Endothelial cell of umbilical vein (primary cell): ENCODE results near the gene ALDH3B2. TPM values are rescaled to one million over a fixed set of nuclear protein-coding genes. Genes with fewer than 3 reads are reported as not detected.

Experiments used
- BruUV-seq: library from RNA; stranded (reverse); fragments of 400-500 nt; replicated peaks from 2 replicates; lab custom pipeline; 2021; lab: Mats Ljungman, UMichigan
- CTCF ChIA-PET: fragments of 300-600, 350-600 bp; sonication (Branson Sonifier 250); formaldehyde crosslinking; loops from one replicate; lab custom pipeline; 2021; ENCODE audit warnings: antibody characterized with exemption, inconsistent platforms; lab: Charles Lee
- POLR2A ChIA-PET: fragments of 300-600, 350-600 bp; sonication (Branson Sonifier 250); formaldehyde crosslinking; loops from one replicate; lab custom pipeline; 2021; ENCODE audit warnings: antibody characterized with exemption, inconsistent platforms; lab: Charles Lee
- DNase-seq: peaks from one replicate; pipeline ENCODE4 v3.0.0-alpha.2; 2011; ENCODE audit warnings: low read depth, low spot score
- FAIRE-seq: peaks from 2 replicates; lab custom pipeline; 2011; peaks lifted over from hg19 to GRCh38; lab: Jason Lieb, UNC
- H2AFZ ChIP-seq: 2 replicates; pipeline ENCODE4 v1.6.0; 2012; ENCODE audit warnings: low read depth, low read length, control low read depth, inconsistent platforms
- H3K27ac ChIP-seq: 2 replicates; pipeline ENCODE4 v1.5.1; 2011; ENCODE audit warnings: low read depth, mild to moderate bottlenecking, control low read depth, low read length, moderate library complexity; ENCODE audit not compliant: insufficient read depth
- H3K27me3 ChIP-seq, 2 experiments: 2 replicates each; pipeline versions ENCODE4 v1.6.0 to v1.6.1; 2011; ENCODE audit warnings: low read length in 2 of 2, mixed read lengths in 1 of 2; ENCODE audit not compliant: control insufficient read depth in 2 of 2, insufficient read depth in 2 of 2
- H3K36me3 ChIP-seq, 2 experiments: 2 replicates in 1 of 2; 3 replicates in 1 of 2; pipeline ENCODE4 v1.5.1; 2011; ENCODE audit warnings: low read length in 2 of 2, mild to moderate bottlenecking in 1 of 2, moderate library complexity in 1 of 2; ENCODE audit not compliant: control insufficient read depth in 2 of 2, insufficient read depth in 2 of 2; ENCODE audit errors: extremely low read depth in 1 of 2
- H3K4me1 ChIP-seq: 3 replicates; pipeline ENCODE4 v1.5.1; 2011; ENCODE audit warnings: mild to moderate bottlenecking, low read length; ENCODE audit not compliant: control insufficient read depth, insufficient read depth; ENCODE audit errors: extremely low read depth
- H3K4me2 ChIP-seq: 2 replicates; pipeline ENCODE4 v1.6.1; 2011; ENCODE audit warnings: low read length, control low read depth, mixed read lengths; ENCODE audit not compliant: insufficient read depth
- H3K4me3 ChIP-seq, 3 experiments: fragments of 200-600 bp in 1 of 3; sonication (generic), shearing (Covaris generic) in 1 of 3; replicated peaks in 1 of 3; 2 replicates each; pipeline ENCODE4 v1.5.1; 2011 to 2016; ENCODE audit warnings: control low read depth in 3 of 3, low read length in 3 of 3, mild to moderate bottlenecking in 2 of 3, inconsistent platforms in 1 of 3, low read depth in 1 of 3, moderate library complexity in 1 of 3; ENCODE audit not compliant: insufficient read depth in 1 of 3
- H3K79me2 ChIP-seq: 2 replicates; pipeline ENCODE4 v1.6.0; 2012; ENCODE audit warnings: low read length, inconsistent platforms; ENCODE audit not compliant: control insufficient read depth, insufficient read depth
- H3K9ac ChIP-seq: replicated peaks from 2 replicates; pipeline ENCODE3; 2011; ENCODE audit warnings: low read length, control low read depth; ENCODE audit not compliant: insufficient read depth; ENCODE audit errors: extremely low read depth
- H3K9me1 ChIP-seq: replicated peaks from 3 replicates; pipeline ENCODE4 v1.6.0; 2011; ENCODE audit warnings: mild to moderate bottlenecking, low read length; ENCODE audit not compliant: control insufficient read depth, insufficient read depth; ENCODE audit errors: extremely low read depth
- H3K9me3 ChIP-seq: replicated peaks from 2 replicates; pipeline ENCODE4 v1.5.1; 2012; ENCODE audit warnings: low read length, inconsistent platforms; ENCODE audit not compliant: control insufficient read depth, insufficient read depth
- H4K20me1 ChIP-seq: replicated peaks from 2 replicates; pipeline ENCODE3; 2011; ENCODE audit warnings: mild to moderate bottlenecking, low read length; ENCODE audit not compliant: control insufficient read depth, insufficient read depth; ENCODE audit errors: extremely low read depth
- EZH2 ChIP-seq: IDR thresholded peaks from 2 replicates; pipeline ENCODE4 v1.6.1; 2012; ENCODE audit warnings: borderline replicate concordance, low read depth, mild to moderate bottlenecking, moderate library complexity, low read length, inconsistent platforms; ENCODE audit not compliant: severe bottlenecking
- GATA2 ChIP-seq: IDR thresholded peaks from 2 replicates; pipeline ENCODE4 v1.7.0; 2011; ENCODE audit warnings: low read depth, mild to moderate bottlenecking, moderate library complexity, mixed read lengths, low read length; ENCODE audit not compliant: insufficient read length, insufficient read depth
- JUN ChIP-seq: IDR thresholded peaks from 2 replicates; pipeline ENCODE4 v1.6.1; 2011; ENCODE audit warnings: borderline replicate concordance, low read depth; ENCODE audit not compliant: insufficient read length, insufficient read depth
- MYC ChIP-seq: IDR thresholded peaks from one replicate; pipeline ENCODE4 v1.6.1; 2011; ENCODE audit warnings: mild to moderate bottlenecking, low read depth, low read length
- POLR2A ChIP-seq: IDR thresholded peaks from 2 replicates; pipeline ENCODE4 v1.6.1; 2012; ENCODE audit warnings: low read depth, mild to moderate bottlenecking, control low read depth, low read length
- POLR2AphosphoS5 ChIP-seq: IDR thresholded peaks from 2 replicates; pipeline ENCODE4 v1.6.1; 2012; ENCODE audit warnings: low read depth, mild to moderate bottlenecking, control low read depth, low read length, moderate library complexity; ENCODE audit not compliant: insufficient read depth
- dilution Hi-C: fragments of 300-500 bp; cut with MboI; formaldehyde crosslinking; loops from one replicate; pipeline ENCODE4 v1.15.0; 2019; ENCODE audit warnings: low sequenced_read_pairs; ENCODE audit not compliant: extremely low pct_ligation_motif_present
- intact Hi-C: fragments of 100-400 bp; cut with micrococcal nuclease; formaldehyde crosslinking; loops from one replicate; pipeline ENCODE4 v1.10.0; 2022
- polyA plus RNA-seq, 4 experiments: library from polyadenylated mRNA; depleted of rRNA in 3 of 4; stranded (reverse) in 3 of 4; unstranded in 1 of 4; fragments of >200 nt; gene quantifications; 2 replicates each; pipeline versions ENCODE4 v1.2.1 to v1.2.3, GENCODE V29; 2011 to 2012; ENCODE audit warnings: missing spikeins in 1 of 4
- total RNA-seq: library from RNA; stranded (reverse); gene quantifications from 2 replicates; pipeline ENCODE4 v1.2.3, GENCODE V29; 2021
- TF ChIP-seq, protein P1 (sequence below): IDR thresholded peaks from 2 replicates; pipeline ENCODE4 v1.6.1; 2011; ENCODE audit not compliant: insufficient read depth, insufficient read length
- TF ChIP-seq, protein P2 (sequence below), 2 donors: IDR thresholded peaks; 1 replicate in 1 of 2; 2 replicates in 1 of 2; pipeline ENCODE4 v1.5.1; 2011; ENCODE audit warnings: low read length in 2 of 2, mild to moderate bottlenecking in 2 of 2, moderate library complexity in 2 of 2, control low read depth in 1 of 2, inconsistent platforms in 1 of 2, low read depth in 1 of 2; ENCODE audit not compliant: insufficient read depth in 1 of 2; ENCODE audit errors: extremely low read depth in 1 of 2

Gene ALDH3B2
- total and polyA plus RNA-seq, 2 donors (not counting 3 experiments of a cell fraction or from before 2014, with no cell fraction given): not detected

DNA sequence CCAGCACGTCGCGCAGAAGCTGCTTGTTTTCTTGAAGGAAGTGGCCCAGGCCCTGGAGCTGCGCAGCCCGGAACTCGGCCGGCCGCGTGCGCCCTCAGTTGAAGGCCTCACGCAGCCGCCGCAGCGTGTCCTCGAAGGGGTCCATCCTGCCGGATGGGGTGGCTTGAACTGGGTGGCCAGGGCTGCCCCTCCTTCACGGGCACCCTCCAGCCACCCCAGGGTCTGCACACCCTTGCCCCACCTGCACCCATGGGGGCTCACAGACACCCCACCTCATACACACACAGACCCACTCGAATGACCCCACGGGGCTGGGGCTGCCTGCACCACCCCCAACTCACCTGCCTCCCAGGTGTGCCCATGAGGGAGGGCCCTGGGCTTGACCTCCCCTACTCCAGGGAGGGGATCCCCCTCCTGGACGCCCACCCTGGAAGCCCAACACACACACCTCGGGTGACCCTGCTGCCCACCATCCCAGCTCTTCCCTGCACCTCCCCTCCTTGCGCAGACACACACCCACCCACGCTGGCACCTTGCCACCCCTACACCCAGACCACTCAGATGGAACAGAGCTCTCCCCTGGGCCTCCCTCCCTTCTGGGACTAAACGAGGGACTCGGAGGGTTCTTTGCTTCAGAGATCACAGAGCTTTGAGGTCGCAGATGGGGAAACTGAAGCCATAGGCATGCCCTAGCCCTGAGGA lies 6.8 kb downstream of the ALDH3B2 start:
- no peaks in the 10 kb centered on the region for H4K20me1 ChIP-seq
- H3K9ac ChIP-seq: no peak overlapping the region
- H3K4me2 ChIP-seq: no peak overlapping the region
- H3K4me1 ChIP-seq: no peaks in the 10 kb centered on the region
- H3K27me3 ChIP-seq: no peaks in the 10 kb centered on the region
- no peaks in the 10 kb centered on the region for H3K79me2 ChIP-seq
- no peak overlapping the region for H3K27ac ChIP-seq
- no peak for FAIRE-seq
- H3K4me3 ChIP-seq: no peak overlapping the region
- POLR2A ChIA-PET: no interaction called here
- dilution Hi-C loops (no loop called here), intact Hi-C loops (no loop called here)
- BruUV-seq: no TSS peak
- TF ChIP-seq, protein P1, sequence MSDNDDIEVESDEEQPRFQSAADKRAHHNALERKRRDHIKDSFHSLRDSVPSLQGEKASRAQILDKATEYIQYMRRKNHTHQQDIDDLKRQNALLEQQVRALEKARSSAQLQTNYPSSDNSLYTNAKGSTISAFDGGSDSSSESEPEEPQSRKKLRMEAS: no peak
- TF ChIP-seq POLR2A (no peak), GATA2 (no peak), MYC (no peak), JUN (no peak), EZH2 (no peak), POLR2AphosphoS5 (no peak)
- TF ChIP-seq, protein P2, sequence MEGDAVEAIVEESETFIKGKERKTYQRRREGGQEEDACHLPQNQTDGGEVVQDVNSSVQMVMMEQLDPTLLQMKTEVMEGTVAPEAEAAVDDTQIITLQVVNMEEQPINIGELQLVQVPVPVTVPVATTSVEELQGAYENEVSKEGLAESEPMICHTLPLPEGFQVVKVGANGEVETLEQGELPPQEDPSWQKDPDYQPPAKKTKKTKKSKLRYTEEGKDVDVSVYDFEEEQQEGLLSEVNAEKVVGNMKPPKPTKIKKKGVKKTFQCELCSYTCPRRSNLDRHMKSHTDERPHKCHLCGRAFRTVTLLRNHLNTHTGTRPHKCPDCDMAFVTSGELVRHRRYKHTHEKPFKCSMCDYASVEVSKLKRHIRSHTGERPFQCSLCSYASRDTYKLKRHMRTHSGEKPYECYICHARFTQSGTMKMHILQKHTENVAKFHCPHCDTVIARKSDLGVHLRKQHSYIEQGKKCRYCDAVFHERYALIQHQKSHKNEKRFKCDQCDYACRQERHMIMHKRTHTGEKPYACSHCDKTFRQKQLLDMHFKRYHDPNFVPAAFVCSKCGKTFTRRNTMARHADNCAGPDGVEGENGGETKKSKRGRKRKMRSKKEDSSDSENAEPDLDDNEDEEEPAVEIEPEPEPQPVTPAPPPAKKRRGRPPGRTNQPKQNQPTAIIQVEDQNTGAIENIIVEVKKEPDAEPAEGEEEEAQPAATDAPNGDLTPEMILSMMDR (IDR thresholded peaks at IDR 0.05; ENCODE audit: extremely low read depth in 1 of 2, insufficient read depth in 1 of 2, low read depth in 1 of 2, low read length in 2 of 2): no peak
- CTCF ChIA-PET: interaction anchor here (1.5 kb wide), 1 partner anchor 9 kb away, joined by 5 read pairs; no protein-coding TSS in a partner anchor
- no peak for DNase-seq
- H2AFZ ChIP-seq: no peak overlapping the region
- H3K36me3 ChIP-seq: no peaks in the 10 kb centered on the region
- no peaks in the 10 kb centered on the region for H3K9me1 ChIP-seq
- no peaks in the 10 kb centered on the region for H3K9me3 ChIP-seq
